ENCODE results near the gene STYX.

Gene STYX, protein sequence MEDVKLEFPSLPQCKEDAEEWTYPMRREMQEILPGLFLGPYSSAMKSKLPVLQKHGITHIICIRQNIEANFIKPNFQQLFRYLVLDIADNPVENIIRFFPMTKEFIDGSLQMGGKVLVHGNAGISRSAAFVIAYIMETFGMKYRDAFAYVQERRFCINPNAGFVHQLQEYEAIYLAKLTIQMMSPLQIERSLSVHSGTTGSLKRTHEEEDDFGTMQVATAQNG

DNA sequence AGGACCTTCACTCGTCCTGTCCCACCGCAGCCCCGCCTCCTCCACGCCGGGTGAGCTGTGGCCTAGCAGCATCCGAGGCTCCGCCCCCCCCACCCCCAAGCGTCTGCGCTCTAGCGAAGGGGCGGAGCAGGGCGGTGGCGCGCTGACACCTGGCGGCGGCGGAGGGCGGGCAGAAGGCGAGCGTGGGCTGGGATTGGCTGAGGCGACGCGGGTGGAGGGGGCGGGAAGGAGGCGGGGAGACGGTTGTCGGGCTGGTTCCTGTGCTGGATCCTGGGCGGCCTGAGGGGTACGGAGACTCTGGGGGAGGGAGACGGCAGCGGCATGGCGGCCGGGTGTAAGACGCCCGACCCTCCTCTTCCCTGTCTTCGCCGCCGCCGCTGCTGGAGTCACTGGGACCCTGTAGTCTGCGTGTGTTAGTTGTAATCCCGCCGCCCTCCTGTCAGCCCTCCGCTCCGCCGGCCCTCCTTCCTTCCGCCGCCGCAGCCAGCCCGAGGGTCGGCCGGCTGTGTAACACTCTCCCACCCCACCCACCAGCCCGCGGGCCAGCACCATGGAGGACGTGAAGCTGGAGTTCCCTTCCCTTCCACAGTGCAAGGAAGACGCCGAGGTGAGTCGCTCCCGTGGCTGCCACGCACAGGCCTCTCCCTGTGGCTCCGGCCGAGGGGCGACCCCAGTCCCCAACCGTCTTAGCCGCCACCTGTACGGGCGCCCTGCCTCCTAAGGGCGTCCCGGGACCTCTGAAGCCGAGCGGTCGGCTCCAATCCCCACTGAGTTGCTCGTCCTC is at the start of gene STYX:
Gene STYX, plus strand, starts transcription at position 242 of the 784 bp plus-strand sequence. Its CDS starts 309 bp downstream, at position 551.
- DNase-seq, result peak; percentile 98

DNA sequence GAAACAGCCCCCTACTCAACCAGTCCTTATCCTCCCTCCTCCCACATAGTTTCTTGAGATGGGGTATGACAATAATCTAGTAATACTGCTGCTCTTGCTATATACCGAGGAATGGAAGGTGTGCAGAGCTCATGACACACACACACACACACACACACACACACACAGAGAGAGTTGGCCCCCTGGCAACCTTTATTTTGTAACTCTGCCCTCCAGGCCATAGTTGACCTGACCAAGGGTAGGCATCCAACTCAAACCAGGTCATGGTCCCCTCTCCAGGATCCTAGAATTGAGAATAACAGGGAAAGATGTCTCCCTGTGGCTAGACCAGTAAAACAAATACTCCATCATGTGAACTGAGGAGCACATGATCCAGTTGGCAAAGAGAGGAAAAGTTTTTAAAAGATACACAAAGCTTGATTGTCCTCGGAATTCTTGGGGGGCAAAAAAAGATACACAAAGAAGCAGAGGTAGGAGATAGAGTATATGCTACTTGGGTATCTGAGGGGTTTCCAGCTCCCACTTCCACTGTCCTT is 45.9 kb upstream of the STYX start:
- no peak for DNase-seq

DNA sequence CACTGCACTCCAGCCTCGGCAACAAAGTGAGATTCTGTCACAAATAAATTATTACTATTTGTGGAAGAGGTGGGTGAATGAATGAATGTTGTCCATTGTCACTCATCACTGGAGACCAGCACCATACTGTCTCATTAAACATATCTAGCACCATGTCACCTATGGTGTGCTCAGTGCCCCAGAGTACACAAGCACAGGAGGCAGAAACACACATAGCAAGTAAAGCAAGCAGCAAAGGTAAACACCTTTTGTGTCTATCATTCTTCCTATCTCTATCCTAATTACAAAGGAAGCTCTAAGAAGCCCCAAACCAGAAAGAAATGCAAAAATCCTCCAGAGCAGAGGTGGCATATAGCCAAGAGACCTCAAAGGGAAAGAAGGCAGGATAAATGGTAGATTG is 43.8 kb upstream of the STYX start:
- DNase-seq, result no peak

DNA sequence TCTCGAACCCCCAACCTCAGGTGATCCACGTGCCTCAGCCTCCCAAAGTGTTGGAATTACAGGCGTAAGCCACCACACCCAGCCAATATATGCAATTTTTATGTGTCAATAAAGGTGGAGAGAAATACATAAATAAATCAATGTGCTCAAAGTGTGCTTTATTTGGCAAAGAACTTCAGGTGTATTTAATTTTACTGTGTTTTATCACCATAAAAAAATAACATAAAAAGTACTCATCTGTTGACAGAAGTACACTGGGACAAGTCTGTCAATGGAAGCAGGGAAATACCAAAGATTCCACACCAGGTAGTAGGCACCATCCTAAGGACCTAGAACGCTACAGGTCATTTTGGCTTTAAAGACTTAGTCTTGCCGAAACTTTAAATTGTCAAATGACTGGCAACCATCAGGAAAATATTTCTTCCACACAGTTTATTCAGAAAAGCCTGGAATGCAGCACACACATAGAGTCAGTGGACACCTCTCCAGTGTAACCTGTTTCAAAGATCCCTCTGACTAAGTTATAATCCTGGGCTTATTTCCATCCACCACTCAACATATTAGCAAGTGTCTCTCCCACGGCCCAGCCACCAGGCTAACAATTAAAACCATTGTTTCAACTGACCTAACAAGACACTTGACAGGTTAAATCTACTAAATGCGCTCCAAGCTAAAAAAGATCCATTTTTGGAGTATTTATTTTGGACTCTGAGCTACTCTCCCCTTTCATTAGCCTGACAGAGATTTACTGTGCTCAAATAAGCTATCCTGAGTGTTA is 38.8 kb upstream of the STYX start:
- DNase-seq, result no peak

DNA sequence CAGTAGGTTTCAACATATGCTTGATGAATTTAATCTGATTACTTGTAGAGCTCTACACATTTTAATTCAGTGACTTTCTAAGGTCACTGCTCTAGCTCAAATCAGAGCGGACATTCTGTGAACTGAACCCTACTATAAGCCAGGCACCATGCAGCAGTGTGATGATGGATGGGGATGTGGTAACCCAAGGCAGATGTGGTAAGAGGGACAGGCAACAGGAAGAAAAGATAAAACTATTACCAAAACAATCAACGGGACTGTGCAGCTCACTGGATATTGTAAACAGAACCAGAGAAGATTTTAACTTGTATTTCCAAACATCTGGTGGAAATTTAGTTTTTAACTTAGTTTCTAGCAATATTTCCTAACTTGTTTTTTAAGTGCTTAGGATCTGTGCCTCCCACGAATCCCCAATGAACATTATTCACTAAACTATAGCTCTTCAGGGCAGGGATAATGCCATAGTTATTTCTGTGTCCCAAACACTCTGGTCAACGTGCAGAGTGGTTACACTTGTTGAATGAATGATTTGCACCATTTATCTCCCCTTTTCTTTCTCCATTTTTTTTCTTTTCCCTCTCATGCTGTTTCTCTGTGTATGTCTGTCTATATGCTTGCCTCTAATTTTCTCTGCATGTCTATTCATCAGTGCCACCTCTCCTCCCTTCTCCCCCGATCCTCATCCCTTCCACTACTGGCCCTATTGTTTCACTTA is 37.6 kb upstream of the STYX start:
- DNase-seq, result no peak

DNA sequence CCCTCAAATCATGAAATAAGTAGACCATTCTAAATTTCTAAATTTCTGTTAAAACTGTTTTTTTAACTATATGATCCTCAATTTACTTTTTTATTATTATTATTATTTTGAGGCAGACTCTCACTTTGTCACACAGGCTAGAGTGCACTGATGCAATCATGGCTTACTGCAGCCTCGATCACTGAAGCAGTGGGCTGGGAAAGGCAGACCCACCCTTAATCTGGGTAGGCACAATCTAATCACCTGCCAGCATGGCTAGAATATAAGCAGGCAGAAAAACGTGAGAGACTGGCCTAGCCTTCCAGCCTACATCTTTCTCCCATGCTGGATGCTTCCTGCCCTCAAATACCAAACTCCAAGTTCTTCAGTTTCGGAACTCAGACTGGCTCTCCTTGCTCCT is 36.9 kb upstream of the STYX start:
- DNase-seq, result no peak

DNA sequence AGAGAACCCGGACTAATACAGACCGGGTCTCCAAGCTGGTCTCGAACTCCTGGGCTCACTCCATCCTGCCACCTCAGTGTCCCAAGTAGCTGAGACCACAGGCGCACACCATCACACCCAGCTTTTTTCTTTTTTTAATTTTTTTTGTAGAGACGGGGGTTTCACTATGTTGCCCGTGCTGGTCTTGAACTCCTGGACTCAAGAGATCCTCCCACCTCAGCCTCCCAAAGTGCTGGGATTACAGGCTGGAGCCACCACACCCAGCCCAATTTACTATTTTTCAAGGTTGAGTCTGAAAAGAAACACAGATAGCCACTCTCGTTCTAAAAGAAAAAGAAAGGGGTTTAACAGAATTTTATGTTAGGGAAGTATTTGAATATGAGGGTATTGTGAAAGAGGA is 36.4 kb upstream of the STYX start:
- no peak for DNase-seq

DNA sequence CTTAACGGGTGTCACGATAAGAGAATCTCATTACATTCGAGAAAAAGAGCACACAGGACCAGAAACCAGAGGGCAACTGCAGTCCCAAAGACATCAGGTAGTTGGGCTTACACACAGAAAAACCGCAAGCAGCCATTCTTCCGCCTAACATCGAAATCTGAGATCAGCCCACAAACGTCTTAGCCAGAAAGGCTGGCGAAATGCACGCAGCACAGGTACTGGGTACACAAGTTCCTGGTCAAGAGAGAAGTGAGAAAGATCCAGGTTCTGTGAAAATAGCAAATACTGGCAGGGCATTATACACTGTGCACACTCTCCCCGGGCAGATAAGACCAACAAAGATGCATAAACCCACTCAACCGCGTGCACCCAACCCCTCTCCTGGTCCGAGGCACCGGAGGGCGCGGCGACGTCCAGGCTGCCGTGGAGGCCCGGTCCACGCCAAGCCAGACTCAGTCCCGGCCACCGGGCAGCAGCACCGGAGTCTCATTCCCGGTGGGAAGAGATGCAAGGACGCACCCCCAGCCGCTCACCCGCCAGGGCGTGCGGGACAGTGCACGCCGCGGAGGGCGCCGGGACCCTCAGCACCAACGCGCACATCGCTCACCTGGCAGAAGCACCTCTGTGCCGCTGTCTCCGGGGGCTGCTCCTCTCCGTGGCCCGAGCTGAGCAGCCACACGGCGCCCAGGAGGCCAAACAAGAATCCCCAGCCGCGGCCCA is 35.0 kb upstream of the STYX start:
- DNase-seq, result peak; percentile 49

DNA sequence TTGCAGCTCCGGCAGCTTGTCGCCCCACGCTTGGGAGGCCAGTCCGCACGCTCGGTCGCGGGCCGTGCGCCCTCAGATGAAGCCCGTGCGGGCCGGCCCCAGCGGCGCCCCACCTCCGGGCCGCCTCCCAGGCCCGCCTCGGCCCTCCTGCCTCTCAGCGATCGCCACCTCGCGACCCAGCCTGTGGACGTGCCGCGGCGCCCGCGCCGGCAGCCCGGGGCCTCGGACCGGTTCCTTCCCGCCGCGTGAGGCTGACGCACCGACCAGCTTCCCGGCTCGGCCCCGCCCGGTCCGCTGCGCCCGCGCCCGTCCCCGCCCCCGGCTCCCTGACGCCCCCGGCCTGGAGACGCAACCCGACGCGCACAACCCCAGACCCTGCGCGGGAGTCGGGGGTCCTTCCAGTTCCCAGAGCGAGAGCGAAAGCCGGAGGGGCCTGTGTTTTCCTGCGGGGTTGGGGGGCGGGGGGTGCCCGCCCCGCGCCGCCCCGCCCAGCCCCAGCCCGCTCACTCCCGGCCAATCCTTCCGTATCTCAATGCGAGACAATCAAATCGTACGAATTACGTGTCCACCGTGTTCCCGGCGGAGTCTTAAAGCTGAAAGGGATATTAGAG is 34.4 kb upstream of the STYX start, which contains the start of gene ERO1A:
Gene ERO1A, minus strand, starts transcription at position 78 of the 611 bp plus-strand sequence. Its CDS starts 77 bp downstream, at position 1.
- DNase-seq, result peak; percentile 52

DNA sequence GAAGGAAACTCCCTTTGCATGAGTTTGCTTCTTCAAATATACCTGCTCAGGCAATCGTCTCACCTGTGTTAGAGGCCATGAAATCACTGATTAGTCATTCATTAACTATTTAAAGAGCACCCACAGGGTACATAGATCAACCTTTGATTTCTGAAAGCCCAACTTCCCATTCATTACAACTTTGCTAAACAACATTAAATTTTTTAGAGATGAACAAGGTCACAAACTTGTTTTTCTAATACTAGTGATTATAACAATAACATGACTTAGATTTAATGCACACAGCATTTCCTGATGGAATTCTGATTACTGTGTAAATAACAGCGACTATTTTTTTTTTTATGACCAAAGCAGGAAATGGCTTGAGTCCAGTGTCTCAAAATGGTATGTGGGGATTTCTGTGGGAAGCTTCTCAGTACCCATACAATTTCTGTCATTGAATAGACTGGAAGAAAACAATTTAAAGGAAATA is 29.2 kb upstream of the STYX start:
- no peak for DNase-seq

DNA sequence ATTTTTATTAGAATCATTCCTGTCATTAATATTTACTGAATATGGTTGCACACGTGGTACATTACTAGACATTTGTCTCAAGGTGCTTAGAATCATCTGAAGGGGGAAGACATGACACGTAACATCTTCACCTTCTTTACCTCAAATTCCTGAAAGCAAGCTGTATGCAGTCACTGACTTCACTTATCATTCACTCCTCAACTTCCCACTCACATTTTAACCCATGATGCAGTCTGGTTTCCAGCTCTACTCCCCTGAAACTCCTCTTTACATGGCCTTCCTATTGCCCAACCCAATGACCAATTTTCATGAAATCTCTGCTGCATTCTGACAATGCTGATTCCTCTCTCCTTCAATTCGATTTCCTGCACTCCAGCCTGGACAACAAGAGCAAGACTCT is 28.7 kb upstream of the STYX start:
- no peak for DNase-seq

DNA sequence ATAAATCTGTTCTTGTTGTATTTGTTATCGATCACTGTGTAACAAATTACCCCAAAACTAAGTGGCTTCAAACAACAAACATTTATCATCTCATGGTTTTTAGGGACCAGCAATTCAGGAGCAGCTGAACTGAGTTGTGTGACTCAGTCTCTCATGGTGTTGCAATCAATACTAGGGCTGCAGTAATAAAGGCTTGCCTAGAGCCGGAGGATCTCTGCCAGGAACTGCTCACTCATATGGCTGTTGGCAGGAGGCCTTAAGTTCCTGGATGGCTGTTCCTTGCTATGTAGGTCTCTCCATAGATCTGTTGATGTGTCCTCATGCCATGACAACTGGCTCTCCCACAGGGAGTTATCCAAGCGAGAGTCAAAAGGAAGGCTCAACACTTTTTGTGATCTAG is 26.7 kb upstream of the STYX start:
- no peak for DNase-seq

DNA sequence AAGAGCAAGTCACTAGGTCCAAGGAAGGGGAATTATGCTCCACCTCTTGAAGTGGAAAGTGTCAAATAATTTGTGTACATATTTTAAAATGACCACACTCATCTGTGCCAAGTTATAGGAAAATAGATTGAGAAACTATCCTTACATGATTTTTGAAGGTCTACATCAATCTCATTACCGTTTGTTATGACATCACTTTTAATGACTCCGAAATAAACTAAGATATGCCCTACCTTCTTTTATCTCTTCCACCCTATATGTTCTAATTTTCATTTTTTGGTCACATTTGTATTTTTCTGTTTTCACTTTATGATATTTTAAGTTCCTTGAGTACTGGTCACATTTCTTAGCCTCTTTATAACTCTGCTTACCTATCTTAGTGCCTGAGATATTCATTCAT is 26.3 kb upstream of the STYX start:
- DNase-seq, result no peak

DNA sequence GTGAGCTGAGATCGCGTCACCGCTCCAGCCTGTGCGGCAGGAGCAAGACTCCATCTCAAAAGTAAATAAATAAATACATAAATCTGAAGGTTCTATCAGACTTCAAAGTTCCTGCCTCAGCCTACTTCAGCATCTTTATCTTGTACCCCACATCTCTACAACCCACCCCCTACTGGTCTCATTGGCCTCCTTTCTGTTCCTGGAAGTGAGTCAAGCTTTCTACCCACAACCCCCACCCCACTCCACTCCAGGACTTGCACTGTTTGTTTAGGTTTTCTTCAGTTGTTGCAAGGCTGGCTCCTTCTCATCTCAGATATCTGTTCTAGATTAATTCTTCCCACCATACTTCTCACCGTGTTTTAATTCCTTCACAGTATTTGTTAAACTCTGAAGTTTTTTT is 23.7 kb upstream of the STYX start:
- DNase-seq, result peak; percentile 15

DNA sequence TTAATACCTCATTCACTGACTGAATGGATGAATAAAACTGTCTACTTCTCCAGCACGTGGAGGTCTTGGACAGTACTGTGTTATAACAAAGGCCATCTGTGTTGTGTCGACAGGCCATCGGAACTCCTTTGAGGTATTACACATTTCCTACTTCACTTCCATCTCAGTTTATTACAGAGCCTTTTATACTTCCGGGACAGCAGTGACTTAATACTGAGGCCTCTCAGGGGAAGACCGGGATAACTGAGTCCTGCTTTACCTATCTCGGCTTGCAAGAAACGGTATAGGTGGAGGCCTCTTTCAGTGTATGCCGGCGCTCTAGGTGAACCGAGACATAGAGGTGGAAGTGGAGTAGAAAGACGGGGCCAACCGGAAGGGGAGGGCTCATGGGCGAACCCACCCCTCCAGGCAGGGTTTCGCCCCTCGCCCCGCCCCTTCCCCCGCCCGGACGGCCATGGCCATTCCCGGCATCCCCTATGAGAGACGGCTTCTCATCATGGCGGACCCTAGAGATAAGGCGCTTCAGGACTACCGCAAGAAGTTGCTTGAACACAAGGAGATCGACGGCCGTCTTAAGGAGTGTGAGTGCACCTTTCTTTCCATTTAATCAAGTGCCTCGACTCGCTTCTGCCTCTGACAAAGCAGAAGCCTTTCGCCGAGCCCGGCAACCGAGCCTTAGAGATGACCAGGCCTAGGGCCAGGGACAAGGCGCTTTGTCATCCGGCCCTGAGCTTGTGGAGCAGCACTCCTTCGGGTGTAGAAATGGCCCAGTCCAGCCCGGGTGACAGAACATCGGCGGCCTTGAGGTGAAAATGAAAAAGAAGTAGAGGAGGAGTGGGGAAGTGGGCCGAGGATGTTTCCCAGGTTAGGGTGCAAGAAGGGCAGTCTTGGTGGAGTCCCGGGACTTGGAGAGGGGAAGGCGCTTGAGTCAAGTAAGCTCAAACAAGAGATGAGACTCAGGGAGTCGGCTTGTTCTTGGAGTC is 23.0 kb upstream of the STYX start, which contains the start of gene PSMC6:
Gene PSMC6, plus strand, starts transcription at position 477 of the 983 bp plus-strand sequence. Its CDS starts 20 bp downstream, at position 497.
- DNase-seq, result peak; percentile 95

DNA sequence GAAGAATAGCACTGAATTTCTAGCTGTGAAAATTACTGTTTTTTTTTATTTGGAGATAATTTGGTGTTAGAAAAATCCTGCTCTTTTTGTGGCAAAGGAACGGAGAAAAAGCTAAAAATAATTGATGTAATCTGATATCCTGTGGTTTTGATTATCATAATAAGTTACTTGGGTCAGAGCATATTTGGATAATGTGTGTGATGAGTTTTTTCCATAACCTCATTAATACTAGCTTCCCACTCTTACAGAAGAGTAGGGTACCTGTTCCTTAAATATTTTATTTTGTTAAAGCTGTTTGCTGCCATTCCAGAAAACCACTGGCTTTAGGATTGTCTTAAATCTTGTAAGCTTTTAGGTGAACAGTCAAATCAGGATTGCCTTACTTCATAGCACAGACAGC is 18.3 kb upstream of the STYX start:
- no peak for DNase-seq

DNA sequence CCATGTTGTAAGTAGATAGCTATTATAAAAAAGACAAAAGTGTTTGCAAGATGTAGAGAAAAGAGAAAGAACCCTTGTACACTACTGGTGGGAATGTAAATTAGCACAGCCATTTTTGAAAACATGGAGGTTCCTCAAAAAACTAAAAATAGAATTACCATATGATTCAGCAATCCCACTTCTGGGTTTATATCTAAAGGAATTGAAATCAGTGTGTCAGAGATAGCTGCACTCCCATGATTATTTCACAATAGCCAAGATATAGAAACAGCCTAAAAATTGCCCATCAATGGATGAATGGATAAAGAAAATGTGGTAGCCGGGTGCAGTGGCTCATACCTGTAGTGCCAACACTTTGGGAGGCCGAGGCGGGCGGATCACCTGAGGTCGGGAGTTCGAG is 13.8 kb upstream of the STYX start:
- DNase-seq, result no peak

DNA sequence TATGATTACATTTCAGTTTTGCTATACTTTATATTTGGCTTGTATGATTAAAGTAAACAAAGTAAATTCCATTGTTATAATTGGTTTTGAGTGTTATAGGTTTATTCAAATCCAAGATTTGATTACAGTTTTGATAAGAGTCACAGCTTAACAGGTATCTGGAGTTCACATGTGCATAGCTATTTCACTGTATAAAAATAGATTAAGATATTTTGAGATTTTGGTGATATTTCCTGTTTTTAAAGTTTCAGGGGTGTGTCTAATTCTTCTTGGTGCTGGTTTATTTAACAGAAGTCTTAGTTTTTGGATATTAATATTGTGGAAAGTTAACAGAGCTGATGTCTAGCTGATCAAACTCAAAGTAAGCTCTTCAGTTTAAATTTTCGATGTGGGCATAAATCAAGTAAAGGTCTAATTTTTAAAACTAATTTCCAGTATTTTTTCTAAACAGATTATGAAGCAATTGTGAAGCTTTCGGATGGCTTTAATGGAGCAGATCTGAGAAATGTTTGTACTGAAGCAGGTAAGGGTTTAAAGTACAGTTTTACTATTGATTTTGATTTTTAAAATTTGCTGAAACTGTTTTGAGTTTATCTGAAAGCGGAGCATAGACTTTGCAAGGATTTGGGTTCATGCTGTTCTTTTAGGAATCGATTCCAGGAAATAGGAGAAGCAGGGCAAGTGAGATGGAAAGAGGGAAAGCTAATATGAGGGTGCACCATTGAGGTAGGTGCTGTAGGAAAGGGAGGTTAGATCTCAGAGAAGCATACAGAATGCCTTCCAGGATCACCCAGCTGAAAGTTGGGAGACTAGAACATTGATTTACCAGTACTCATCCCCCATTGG is 6.2 kb upstream of the STYX start:
- DNase-seq, result no peak

DNA sequence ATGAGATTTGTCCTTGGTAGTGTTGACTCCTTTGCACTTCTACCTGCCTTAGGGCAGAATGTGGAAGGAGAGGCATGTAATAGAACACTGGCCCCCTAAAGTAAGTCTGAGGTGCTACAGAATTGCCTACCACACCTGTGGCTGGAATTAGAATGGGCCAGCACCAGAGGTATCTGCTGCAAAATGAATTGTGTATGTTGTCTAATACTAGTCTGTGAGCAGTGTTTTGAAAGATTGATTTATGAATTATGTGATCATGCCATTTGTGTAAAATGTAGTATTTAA is 5.7 kb upstream of the STYX start:
- DNase-seq, result no peak

All from activated CD4-positive, alpha-beta T cell treated with anti-CD3 and anti-CD28 coated beads, Interleukin-2, amount 50 U/mL, for 1 hour (primary cell).